HepG2 (cell line): Measurements from ENCODE around the gene TLR9. TPM values are rescaled to one million over a fixed set of nuclear protein-coding genes. Genes with fewer than 3 reads are reported as not detected.

ENCODE experiments used
- ATAC-seq: fragments of 200-7000 bp; cut with Tn5 transposase; 3 replicates; pipeline ENCODE4 v1.9.1; 2020; ENCODE audit warnings: mild to moderate bottlenecking, moderate library complexity
- BruUV-seq: library from RNA; stranded (reverse); fragments of 400-500 nt; replicated peaks from 2 replicates; lab custom pipeline; 2021; lab: Mats Ljungman, UMichigan
- CTCF ChIA-PET: fragments of 300-600 bp; formaldehyde crosslinking; extraction: SDS; loops from one replicate; lab custom pipeline; 2021; ENCODE audit warnings: low total read pairs, inconsistent platforms, low intra/inter-chr PET ratio; lab: Yijun Ruan, JAX
- POLR2A ChIA-PET: fragments of 350-600 bp; sonication (Branson Sonifier 250); formaldehyde crosslinking; loops from one replicate; lab custom pipeline; 2020; ENCODE audit warnings: antibody characterized with exemption, inconsistent platforms; lab: Yijun Ruan, JAX
- DNase-seq: peaks from one replicate; pipeline ENCODE4 v3.0.0-alpha.2; 2015; ENCODE audit warnings: low spot score
- FAIRE-seq: peaks from 3 replicates; lab custom pipeline; 2011; peaks lifted over from hg19 to GRCh38; lab: Jason Lieb, UNC
- H2AFZ ChIP-seq: one replicate; pipeline ENCODE4 v1.6.1; 2011; ENCODE audit warnings: low read length, inconsistent platforms
- H3K27ac ChIP-seq: fragments of 300-600 bp; 3 replicates; pipeline ENCODE4 v1.8.0; 2011; ENCODE audit warnings: mixed run types, mild to moderate bottlenecking, mixed read lengths, low read length, inconsistent platforms; ENCODE audit not compliant: insufficient read depth; ENCODE audit errors: extremely low read length
- H3K27me3 ChIP-seq, 2 experiments: fragments of 200-600 bp in 1 of 2; 2 replicates in 1 of 2; 3 replicates in 1 of 2; pipeline versions ENCODE4 v1.6.0 to v1.8.0; 2011; ENCODE audit warnings: low read length in 2 of 2, mild to moderate bottlenecking in 2 of 2, moderate library complexity in 2 of 2, inconsistent platforms in 1 of 2; ENCODE audit not compliant: insufficient read depth in 2 of 2, control insufficient read depth in 1 of 2
- H3K36me3 ChIP-seq, 2 experiments: fragments of 200-600 bp in 1 of 2; replicated peaks in 1 of 2; 2 replicates in 1 of 2; 3 replicates in 1 of 2; pipeline versions ENCODE4 v1.5.1 to v1.8.0; 2011; ENCODE audit warnings: low read length in 2 of 2, inconsistent platforms in 1 of 2; ENCODE audit not compliant: insufficient read depth in 2 of 2, control insufficient read depth in 1 of 2
- H3K4me1 ChIP-seq: 2 replicates; pipeline ENCODE4 v1.5.1; 2012; ENCODE audit warnings: low read length, inconsistent platforms; ENCODE audit not compliant: insufficient read depth
- H3K4me2 ChIP-seq: 2 replicates; pipeline ENCODE4 v1.6.0; 2011; ENCODE audit warnings: low read depth, low read length, inconsistent platforms
- H3K4me3 ChIP-seq, 3 experiments: fragments of 200-600 bp in 1 of 3; sonication (generic), shearing (Covaris generic) in 1 of 3; replicated peaks in 1 of 3; 2 replicates each; pipeline ENCODE4 v1.5.1; 2011 to 2016; ENCODE audit warnings: low read length in 3 of 3, inconsistent platforms in 2 of 3, low read depth in 2 of 3, mild to moderate bottlenecking in 2 of 3, control low read depth in 1 of 3, mixed read lengths in 1 of 3; ENCODE audit not compliant: insufficient read depth in 1 of 3
- H3K79me2 ChIP-seq: one replicate; pipeline ENCODE4 v1.6.1; 2011; ENCODE audit warnings: low read length, inconsistent platforms; ENCODE audit not compliant: insufficient read depth
- H3K9ac ChIP-seq: 2 replicates; pipeline ENCODE4 v1.6.0; 2011; ENCODE audit warnings: mild to moderate bottlenecking, low read depth, low read length, inconsistent platforms; ENCODE audit not compliant: insufficient read depth
- H3K9me3 ChIP-seq: 2 replicates; pipeline ENCODE4 v1.5.1; 2012; ENCODE audit warnings: mild to moderate bottlenecking, low read length
- H4K20me1 ChIP-seq: 2 replicates; pipeline ENCODE4 v1.6.0; 2011; ENCODE audit warnings: inconsistent platforms, mild to moderate bottlenecking, low read length, moderate library complexity; ENCODE audit not compliant: insufficient read depth
- FOXA1 ChIP-seq, 2 experiments: fragments of 450-650 bp in 1 of 2; sonication (generic) in 1 of 2; formaldehyde crosslinking in 1 of 2; IDR thresholded peaks; 2 replicates each; pipeline versions ENCODE4 v1.4.0 to v1.6.1; 2016 to 2020; ENCODE audit warnings: missing genetic modification reagents in 1 of 2
- GFI1 ChIP-seq: sonication (generic); formaldehyde crosslinking; IDR thresholded peaks from 2 replicates; pipeline ENCODE4 v1.5.0; 2020; ENCODE audit warnings: missing genetic modification reagents, mild to moderate bottlenecking, borderline replicate concordance
- KLF6 ChIP-seq: IDR thresholded peaks from 2 replicates; pipeline ENCODE4 v1.8.0; 2016; ENCODE audit warnings: missing biosample characterization, missing genetic modification reagents
- RARA ChIP-seq: IDR thresholded peaks from 2 replicates; pipeline ENCODE4 v1.6.1; 2016; ENCODE audit warnings: missing genetic modification reagents, missing compliant biosample characterization
- SIX1 ChIP-seq: sonication (generic); formaldehyde crosslinking; IDR thresholded peaks from 2 replicates; pipeline ENCODE4 v1.4.0; 2020; ENCODE audit warnings: missing genetic modification reagents, borderline replicate concordance
- TEAD2 ChIP-seq: sonication (generic); formaldehyde crosslinking; IDR thresholded peaks from 2 replicates; pipeline ENCODE4 v1.9.0; 2021; ENCODE audit warnings: missing genetic modification reagents
- ZFP36L1 ChIP-seq: sonication (generic); formaldehyde crosslinking; IDR thresholded peaks from 2 replicates; pipeline ENCODE4 v1.8.0; 2022; ENCODE audit warnings: mild to moderate bottlenecking, missing genetic modification reagents, moderate library complexity
- ZFX ChIP-seq: sonication (generic); formaldehyde crosslinking; IDR thresholded peaks from 2 replicates; pipeline ENCODE4 v1.4.0; 2020; ENCODE audit warnings: mild to moderate bottlenecking, low read depth, missing genetic modification reagents, moderate library complexity
- WGBS: methylation state at CpG from one replicate; pipeline ENCODE4 v1.1.6; 2017; ENCODE audit warnings: low lambda C conversion rate; 5-methylcytosine and 5-hydroxymethylcytosine counted together
- in situ Hi-C: cut with HindIII; loops from 2 replicates; pipeline ENCODE4 v1.10.0; 2017; ENCODE audit warnings: low pct_unique_long_range_greater_than_20kb; ENCODE audit not compliant: extremely low pct_ligation_motif_present
- intact Hi-C: fragments of 100-400 bp; cut with micrococcal nuclease; formaldehyde crosslinking; loops from one replicate; pipeline ENCODE4 v1.10.0; 2022; ENCODE audit not compliant: unreplicated experiment
- polyA plus RNA-seq, 8 experiments: library from polyadenylated mRNA; depleted of rRNA in 3 of 8; stranded (reverse) in 7 of 8; unstranded in 1 of 8; fragments of >200 nt; fragmentation: Illumina TruSeq in 4 of 8; extraction: Trizol in 4 of 8; gene quantifications; 2 replicates each; pipeline versions ENCODE4 v1.2.1 to v1.2.3, GENCODE V29; 2011 to 2016; ENCODE audit warnings: low read depth in 4 of 8, missing spikeins in 1 of 8, mixed read lengths in 1 of 8; ENCODE audit not compliant: insufficient read depth in 1 of 8
- total RNA-seq, 5 experiments: library from RNA; depleted of rRNA; stranded (reverse); fragments of >200 nt; fragmentation: Illumina TruSeq; extraction: Trizol; gene quantifications; 2 replicates each; pipeline ENCODE4 v1.2.3, GENCODE V29; 2016; ENCODE audit warnings: low read depth in 1 of 5
- TF ChIP-seq, protein P1 (sequence below): sonication (generic); formaldehyde crosslinking; conservative IDR thresholded peaks from 2 replicates; pipeline ENCODE4 v1.8.0; 2022; ENCODE audit warnings: low read depth, missing genetic modification reagents
- TF ChIP-seq, protein P2 (sequence below): IDR thresholded peaks from 2 replicates; pipeline ENCODE4 v1.6.1; 2012; ENCODE audit warnings: inconsistent platforms
- TF ChIP-seq, protein P3 (sequence below), 2 experiments: fragments of 450-650 bp in 1 of 2; sonication (generic) in 1 of 2; formaldehyde crosslinking; IDR thresholded peaks; 2 replicates each; pipeline versions ENCODE4 v1.5.0 to v1.8.0; 2020 to 2022; ENCODE audit warnings: mild to moderate bottlenecking in 1 of 2, missing genetic modification reagents in 1 of 2
- TF ChIP-seq, protein P4 (sequence below): IDR thresholded peaks from 2 replicates; pipeline ENCODE4 v1.6.1; 2016
- TF ChIP-seq, protein P5 (sequence below): fragments of 450-650 bp; IDR thresholded peaks from 2 replicates; pipeline ENCODE4 v1.6.1; 2016
- TF ChIP-seq, protein P6 (sequence below): IDR thresholded peaks from 2 replicates; pipeline ENCODE4 v1.6.1; 2016; ENCODE audit warnings: control low read depth

TLR9 gene
- total and polyA plus RNA-seq, 2 of the 13 experiments (the other 11 are each of a cell fraction or from before 2014, with no cell fraction given) = not detected

DNA sequence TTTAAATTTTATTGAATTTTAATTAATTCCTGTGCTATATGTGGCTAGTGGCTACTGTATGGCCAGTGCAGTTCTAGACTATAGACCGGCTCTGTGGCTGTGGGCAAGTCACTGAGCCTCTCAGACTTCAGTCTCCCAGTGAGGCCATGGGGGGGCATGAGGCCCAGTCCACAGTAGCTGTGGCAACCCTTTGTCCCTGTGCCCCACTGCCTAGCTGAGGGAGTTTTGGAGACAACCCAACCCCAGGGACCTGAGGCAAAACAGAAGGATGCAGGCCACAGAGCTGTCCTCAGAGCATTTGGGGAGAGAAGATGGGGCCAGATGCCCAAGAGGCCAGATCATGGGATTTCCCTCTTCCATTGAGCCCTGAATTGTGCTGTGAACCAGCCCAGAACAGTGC is 52.3 kb downstream of the TLR9 start (continued):
- TF ChIP-seq, protein P1, sequence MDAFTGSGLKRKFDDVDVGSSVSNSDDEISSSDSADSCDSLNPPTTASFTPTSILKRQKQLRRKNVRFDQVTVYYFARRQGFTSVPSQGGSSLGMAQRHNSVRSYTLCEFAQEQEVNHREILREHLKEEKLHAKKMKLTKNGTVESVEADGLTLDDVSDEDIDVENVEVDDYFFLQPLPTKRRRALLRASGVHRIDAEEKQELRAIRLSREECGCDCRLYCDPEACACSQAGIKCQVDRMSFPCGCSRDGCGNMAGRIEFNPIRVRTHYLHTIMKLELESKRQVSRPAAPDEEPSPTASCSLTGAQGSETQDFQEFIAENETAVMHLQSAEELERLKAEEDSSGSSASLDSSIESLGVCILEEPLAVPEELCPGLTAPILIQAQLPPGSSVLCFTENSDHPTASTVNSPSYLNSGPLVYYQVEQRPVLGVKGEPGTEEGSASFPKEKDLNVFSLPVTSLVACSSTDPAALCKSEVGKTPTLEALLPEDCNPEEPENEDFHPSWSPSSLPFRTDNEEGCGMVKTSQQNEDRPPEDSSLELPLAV = no peak
- no peak for TF ChIP-seq TEAD2 (CRISPR knock-in tag)
- TF ChIP-seq, all 625 proteins: peak for 0

DNA sequence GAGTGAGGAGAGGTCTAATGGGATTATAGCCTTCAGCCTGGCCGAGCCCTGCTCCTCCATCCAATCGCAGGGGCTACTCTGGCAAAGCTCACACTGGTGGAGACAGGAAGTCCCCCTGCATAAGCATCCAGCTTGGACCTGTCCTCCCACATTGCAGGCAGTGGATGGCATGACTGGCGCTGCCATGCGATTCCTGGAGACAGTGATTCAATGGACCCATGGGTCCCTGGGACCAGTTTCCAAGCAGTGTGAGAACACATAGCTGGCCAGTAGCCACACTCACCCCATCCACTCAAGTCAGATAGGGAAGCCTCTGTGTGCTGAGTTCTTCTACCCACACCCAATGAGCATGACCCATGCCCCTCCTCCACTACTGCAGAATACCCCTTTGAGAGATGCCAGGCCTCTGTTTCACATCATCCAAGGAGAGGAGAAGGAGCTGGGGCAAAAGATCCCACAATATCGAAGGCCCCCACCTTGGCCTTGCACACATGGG is 53.1 kb downstream of the TLR9 start:
- FAIRE-seq (no peak), DNase-seq (no peak), ATAC-seq (no peak)
- no peak overlapping the region for H3K9ac ChIP-seq
- peaks cover 59% of the 10 kb centered on the region for H3K4me1 ChIP-seq
- WGBS = 58% methylated on average over 4 of the region's 5 CpGs
- no peak overlapping the region for H3K4me3 ChIP-seq
- no peaks in the 10 kb centered on the region for H4K20me1 ChIP-seq
- intact Hi-C loops = no loop called here
- BruUV-seq = no TSS peak
- no peaks in the 10 kb centered on the region for H3K9me3 ChIP-seq
- H3K36me3 ChIP-seq = no peaks in the 10 kb centered on the region
- no peak overlapping the region for H3K27ac ChIP-seq
- CTCF ChIA-PET = no interaction called here
- TF ChIP-seq ZFP36L1 (CRISPR knock-in tag) (no peak), RARA (no peak), FOXA1 (IDR thresholded peaks at IDR 0.05) (no peak), FOXA1 (CRISPR knock-in tag; IDR thresholded peaks at IDR 0.05) (no peak), KLF6 (CRISPR knock-in tag) (no peak), GFI1 (CRISPR knock-in tag) (no peak), SIX1 (CRISPR knock-in tag) (no peak), ZFX (CRISPR knock-in tag) (no peak)
- TF ChIP-seq, protein P2, sequence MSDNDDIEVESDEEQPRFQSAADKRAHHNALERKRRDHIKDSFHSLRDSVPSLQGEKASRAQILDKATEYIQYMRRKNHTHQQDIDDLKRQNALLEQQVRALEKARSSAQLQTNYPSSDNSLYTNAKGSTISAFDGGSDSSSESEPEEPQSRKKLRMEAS = no peak
- TF ChIP-seq, protein P3, sequence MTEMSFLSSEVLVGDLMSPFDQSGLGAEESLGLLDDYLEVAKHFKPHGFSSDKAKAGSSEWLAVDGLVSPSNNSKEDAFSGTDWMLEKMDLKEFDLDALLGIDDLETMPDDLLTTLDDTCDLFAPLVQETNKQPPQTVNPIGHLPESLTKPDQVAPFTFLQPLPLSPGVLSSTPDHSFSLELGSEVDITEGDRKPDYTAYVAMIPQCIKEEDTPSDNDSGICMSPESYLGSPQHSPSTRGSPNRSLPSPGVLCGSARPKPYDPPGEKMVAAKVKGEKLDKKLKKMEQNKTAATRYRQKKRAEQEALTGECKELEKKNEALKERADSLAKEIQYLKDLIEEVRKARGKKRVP (CRISPR knock-in tag; IDR thresholded peaks at IDR 0.05) = no peak
- TF ChIP-seq, protein P4, sequence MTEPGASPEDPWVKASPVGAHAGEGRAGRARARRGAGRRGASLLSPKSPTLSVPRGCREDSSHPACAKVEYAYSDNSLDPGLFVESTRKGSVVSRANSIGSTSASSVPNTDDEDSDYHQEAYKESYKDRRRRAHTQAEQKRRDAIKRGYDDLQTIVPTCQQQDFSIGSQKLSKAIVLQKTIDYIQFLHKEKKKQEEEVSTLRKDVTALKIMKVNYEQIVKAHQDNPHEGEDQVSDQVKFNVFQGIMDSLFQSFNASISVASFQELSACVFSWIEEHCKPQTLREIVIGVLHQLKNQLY (CRISPR knock-in tag) = no peak
- TF ChIP-seq, protein P5, sequence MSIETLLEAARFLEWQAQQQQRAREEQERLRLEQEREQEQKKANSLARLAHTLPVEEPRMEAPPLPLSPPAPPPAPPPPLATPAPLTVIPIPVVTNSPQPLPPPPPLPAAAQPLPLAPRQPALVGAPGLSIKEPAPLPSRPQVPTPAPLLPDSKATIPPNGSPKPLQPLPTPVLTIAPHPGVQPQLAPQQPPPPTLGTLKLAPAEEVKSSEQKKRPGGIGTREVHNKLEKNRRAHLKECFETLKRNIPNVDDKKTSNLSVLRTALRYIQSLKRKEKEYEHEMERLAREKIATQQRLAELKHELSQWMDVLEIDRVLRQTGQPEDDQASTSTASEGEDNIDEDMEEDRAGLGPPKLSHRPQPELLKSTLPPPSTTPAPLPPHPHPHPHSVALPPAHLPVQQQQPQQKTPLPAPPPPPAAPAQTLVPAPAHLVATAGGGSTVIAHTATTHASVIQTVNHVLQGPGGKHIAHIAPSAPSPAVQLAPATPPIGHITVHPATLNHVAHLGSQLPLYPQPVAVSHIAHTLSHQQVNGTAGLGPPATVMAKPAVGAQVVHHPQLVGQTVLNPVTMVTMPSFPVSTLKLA = no peak
- TF ChIP-seq, protein P6, sequence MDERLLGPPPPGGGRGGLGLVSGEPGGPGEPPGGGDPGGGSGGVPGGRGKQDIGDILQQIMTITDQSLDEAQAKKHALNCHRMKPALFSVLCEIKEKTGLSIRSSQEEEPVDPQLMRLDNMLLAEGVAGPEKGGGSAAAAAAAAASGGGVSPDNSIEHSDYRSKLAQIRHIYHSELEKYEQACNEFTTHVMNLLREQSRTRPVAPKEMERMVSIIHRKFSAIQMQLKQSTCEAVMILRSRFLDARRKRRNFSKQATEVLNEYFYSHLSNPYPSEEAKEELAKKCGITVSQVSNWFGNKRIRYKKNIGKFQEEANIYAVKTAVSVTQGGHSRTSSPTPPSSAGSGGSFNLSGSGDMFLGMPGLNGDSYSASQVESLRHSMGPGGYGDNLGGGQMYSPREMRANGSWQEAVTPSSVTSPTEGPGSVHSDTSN (CRISPR knock-in tag) = no peak
- in situ Hi-C loops = no loop called here
- H2AFZ ChIP-seq = no peak overlapping the region
- POLR2A ChIA-PET = interaction anchor here (0.6 kb wide), 1 partner anchor 13 kb away, joined by 3 read pairs; no protein-coding TSS in a partner anchor
- H3K79me2 ChIP-seq = no peaks in the 10 kb centered on the region
- H3K4me2 ChIP-seq = no peak overlapping the region
- no peaks in the 10 kb centered on the region for H3K27me3 ChIP-seq
